ENCODE data around the gene DYNLT4. TPM values are rescaled to one million over a fixed set of nuclear protein-coding genes. Genes with fewer than 3 reads are reported as not detected.
"Not testable (repeated sequence)": the region's sequence is repeated elsewhere in the genome, so short reads cannot be mapped to it uniquely, and the experiment has no call there.

DYNLT4 gene
- polyA plus RNA-seq, 6 donors from 2014 or later = not detected

GRCh38 chr1:44822981-44823451, 15.9 kb upstream of the DYNLT4 start:
- DNase-seq (no peak), ATAC-seq (ENCODE audit: low read depth in 2 of 2) (no peak)
- Mint-ChIP-seq H3K36me3 (no peaks in the 10 kb centered on the region), H3K4me3 (no peak overlapping the region), H3K27ac (peak overlapping the region in 1 of 6 donors; percentile 29), H3K9me3 (no peaks in the 10 kb centered on the region), H3K4me1 (peaks cover 23 to 30% (median 25%) of the 10 kb centered on the region in 3 donors), H3K27me3 (peaks cover 0 to 5% (median 0%) of the 10 kb centered on the region in 3 donors)

GRCh38 chr1:44822131-44822701, 15.1 kb upstream of the DYNLT4 start:
- Mint-ChIP-seq H3K36me3 (no peaks in the 10 kb centered on the region), H3K4me1 (peaks cover 27 to 32% (median 29%) of the 10 kb centered on the region in 3 donors), H3K27me3 (peaks cover 0 to 5% (median 0%) of the 10 kb centered on the region in 3 donors), H3K4me3 (peak overlapping the region in 1 of 8 donors; percentile 87), H3K27ac (no peak overlapping the region), H3K9me3 (no peaks in the 10 kb centered on the region)
- DNase-seq (no peak), ATAC-seq (ENCODE audit: low read depth in 2 of 2) (no peak)

- ATAC-seq (ENCODE audit: low read depth in 2 of 2) (no peak), DNase-seq (no peak)
- Mint-ChIP-seq H3K4me1 (peaks cover 27 to 32% (median 29%) of the 10 kb centered on the region in 3 donors), H3K27ac (peak overlapping the region in 5 of 6 donors; percentile 12 to 100 (median 82)), H3K9me3 (no peaks in the 10 kb centered on the region), H3K27me3 (peaks cover 0 to 5% (median 0%) of the 10 kb centered on the region in 3 donors), H3K36me3 (no peaks in the 10 kb centered on the region), H3K4me3 (peak overlapping the region; percentile 25 to 96 (median 84))
Observed at GRCh38 chr1:44821240-44821715, 14.1 kb upstream of the DYNLT4 start.

GRCh38 chr1:44820328-44821239, 13.4 kb upstream of the DYNLT4 start:
- H3K27me3 Mint-ChIP-seq = peaks cover 0 to 5% (median 0%) of the 10 kb centered on the region in 3 donors
- H3K9me3 Mint-ChIP-seq = no peaks in the 10 kb centered on the region
- peak overlapping the region; percentile 84 to 96 (median 93) for H3K4me3 Mint-ChIP-seq
- H3K4me1 Mint-ChIP-seq = peaks cover 27 to 32% (median 29%) of the 10 kb centered on the region in 3 donors
- no peak for DNase-seq
- no peak for ATAC-seq (ENCODE audit: low read depth in 2 of 2)
- peak overlapping the region; percentile 100 for H3K27ac Mint-ChIP-seq
- no peaks in the 10 kb centered on the region for H3K36me3 Mint-ChIP-seq

- Mint-ChIP-seq H3K9me3 (no peaks in the 10 kb centered on the region), H3K36me3 (no peaks in the 10 kb centered on the region), H3K4me1 (peaks cover 34 to 39% (median 36%) of the 10 kb centered on the region in 3 donors), H3K4me3 (peak overlapping the region; percentile 84 to 96 (median 93)), H3K27ac (peak overlapping the region; percentile 100), H3K27me3 (peaks cover 0 to under 1% (median 0%) of the 10 kb centered on the region in 3 donors)
- DNase-seq (peak; percentile 88), ATAC-seq (ENCODE audit: low read depth in 2 of 2) (peak; percentile 82 to 85)
Observed at GRCh38 chr1:44819608-44820327, 12.6 kb upstream of the DYNLT4 start.

GRCh38 chr1:44819196-44819607, 12.1 kb upstream of the DYNLT4 start:
- Mint-ChIP-seq H3K9me3 (no peaks in the 10 kb centered on the region), H3K4me3 (peak overlapping the region; percentile 84 to 96 (median 93)), H3K36me3 (no peaks in the 10 kb centered on the region), H3K27me3 (no peaks in the 10 kb centered on the region), H3K4me1 (peaks cover 36 to 41% (median 41%) of the 10 kb centered on the region in 3 donors), H3K27ac (peak overlapping the region; percentile 100)
- no peak for ATAC-seq (ENCODE audit: low read depth in 2 of 2)
- no peak for DNase-seq

GRCh38 chr1:44817771-44818495, 10.8 kb upstream of the DYNLT4 start:
- no peaks in the 10 kb centered on the region for H3K27me3 Mint-ChIP-seq
- H3K9me3 Mint-ChIP-seq = no peaks in the 10 kb centered on the region
- H3K27ac Mint-ChIP-seq = peak overlapping the region in 4 of 6 donors; percentile 13 to 100 (median 48)

GRCh38 chr1:44817307-44817706, 10.2 kb upstream of the DYNLT4 start:
- ATAC-seq (ENCODE audit: low read depth in 2 of 2) (no peak), DNase-seq (no peak)
- H3K27ac Mint-ChIP-seq = peak overlapping the region in 2 of 6 donors; percentile 4 to 100
- no peaks in the 10 kb centered on the region for H3K36me3 Mint-ChIP-seq
- no peaks in the 10 kb centered on the region for H3K9me3 Mint-ChIP-seq
- H3K27me3 Mint-ChIP-seq = no peaks in the 10 kb centered on the region
- H3K4me3 Mint-ChIP-seq = peak overlapping the region in 6 of 8 donors; percentile 17 to 84 (median 53)
- peaks cover 40 to 50% (median 49%) of the 10 kb centered on the region in 3 donors for H3K4me1 Mint-ChIP-seq

More at GRCh38 chr1:44817771-44818495, 10.8 kb upstream of the DYNLT4 start:
- ATAC-seq (ENCODE audit: low read depth in 2 of 2) = no peak
- Mint-ChIP-seq H3K36me3 (no peaks in the 10 kb centered on the region), H3K4me1 (peaks cover 40 to 49% (median 45%) of the 10 kb centered on the region in 3 donors), H3K4me3 (peak overlapping the region; percentile 26 to 84 (median 62))
- no peak for DNase-seq

GRCh38 chr1:44815926-44816325, 8.8 kb upstream of the DYNLT4 start:
- not testable (repeated sequence) for H3K36me3 Mint-ChIP-seq; H3K27me3 Mint-ChIP-seq; DNase-seq; H3K9me3 Mint-ChIP-seq; ATAC-seq (ENCODE audit: low read depth in 2 of 2)
- Mint-ChIP-seq H3K4me3 (peak overlapping the region in 2 of 8 donors; percentile 20 to 91), H3K27ac (peak overlapping the region in 1 of 6 donors; percentile 92), H3K4me1 (peaks cover 50 to 62% (median 59%) of the 10 kb centered on the region in 3 donors)

- peak overlapping the region in 3 of 6 donors; percentile 54 to 99 (median 54) for H3K27ac Mint-ChIP-seq
- H3K4me1 Mint-ChIP-seq = peaks cover 50 to 66% (median 65%) of the 10 kb centered on the region in 3 donors
- H3K27me3 Mint-ChIP-seq = no peaks in the 10 kb centered on the region
- H3K36me3 Mint-ChIP-seq = no peaks in the 10 kb centered on the region
- ATAC-seq (ENCODE audit: low read depth in 2 of 2) = no peak
- DNase-seq = no peak
- H3K4me3 Mint-ChIP-seq = peak overlapping the region; percentile 15 to 95 (median 82)
- no peaks in the 10 kb centered on the region for H3K9me3 Mint-ChIP-seq
Observed at GRCh38 chr1:44812822-44813543, 5.8 kb upstream of the DYNLT4 start.

GRCh38 chr1:44811234-44811633, 4.1 kb upstream of the DYNLT4 start:
- Mint-ChIP-seq H3K9me3 (no peaks in the 10 kb centered on the region), H3K36me3 (no peaks in the 10 kb centered on the region), H3K4me1 (peaks cover 56 to 76% (median 74%) of the 10 kb centered on the region in 3 donors)

GRCh38 chr1:44810762-44811105, 3.6 kb upstream of the DYNLT4 start:
- H3K4me3 Mint-ChIP-seq = peak overlapping the region in 5 of 8 donors; percentile 11 to 89 (median 71)
- not testable (repeated sequence) for DNase-seq

More at GRCh38 chr1:44811234-44811633, 4.1 kb upstream of the DYNLT4 start:
- H3K27me3 Mint-ChIP-seq = no peaks in the 10 kb centered on the region
- peak overlapping the region in 4 of 6 donors; percentile 38 to 99 (median 78) for H3K27ac Mint-ChIP-seq
- peak overlapping the region in 6 of 8 donors; percentile 5 to 89 (median 44) for H3K4me3 Mint-ChIP-seq
- ATAC-seq (ENCODE audit: low read depth in 2 of 2) (no peak), DNase-seq (no peak)

More at GRCh38 chr1:44810762-44811105, 3.6 kb upstream of the DYNLT4 start:
- not testable (repeated sequence) for H3K36me3 Mint-ChIP-seq; H3K27me3 Mint-ChIP-seq; H3K9me3 Mint-ChIP-seq; ATAC-seq (ENCODE audit: low read depth in 2 of 2)
- H3K27ac Mint-ChIP-seq = peak overlapping the region in 2 of 6 donors; percentile 80 to 99
- H3K4me1 Mint-ChIP-seq = peaks cover 56 to 76% (median 74%) of the 10 kb centered on the region in 3 donors
